ENCODE results near the gene SBK1. TPM values are rescaled to one million over a fixed set of nuclear protein-coding genes. Genes with fewer than 3 reads are reported as not detected.

The SBK1 gene
- polyA plus RNA-seq, 2 of the 4 experiments (the other 2 are of a cell fraction) = 0.13 to 0.43 TPM

DNA sequence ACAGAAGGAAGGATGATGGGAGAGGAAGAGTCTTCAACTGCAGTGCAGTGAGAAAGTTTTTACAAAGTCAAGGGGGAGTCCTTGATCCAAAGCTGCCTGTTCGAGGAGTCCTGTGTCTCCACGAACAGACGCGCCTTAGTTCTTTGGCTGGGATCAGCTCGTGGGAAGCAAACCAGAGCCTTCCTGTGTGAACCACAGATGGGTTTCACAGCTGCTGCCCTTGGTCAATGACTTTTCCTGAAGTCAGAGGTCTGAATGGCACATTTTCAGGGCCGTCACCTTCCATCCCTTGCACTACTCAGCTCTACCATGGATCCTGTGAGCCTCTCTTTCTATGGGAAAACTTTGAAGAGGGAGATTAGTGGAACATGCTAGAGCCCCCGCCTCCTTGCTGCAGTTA, 4.2 kb upstream of the SBK1 start:
- WGBS (ENCODE audit: missing lambda C conversion rate) = 79% methylated on average over 7 of the region's 7 CpGs
- Histone ChIP-seq H3K4me3 (no peak overlapping the region), H3K4me1 (peaks cover 9% of the 10 kb centered on the region), H3K9me3 (no peaks in the 10 kb centered on the region), H3K27ac (no peak overlapping the region), H3K4me2 (no peak overlapping the region)
- FAIRE-seq (no peak), DNase-seq (ENCODE audit: low read depth in 1 of 2, low spot score in 1 of 2) (no peak), ATAC-seq (no peak)
- TF ChIP-seq HOXB13 (CRISPR knock-in tag; IDR thresholded peaks at IDR 0.05; ENCODE audit: low read depth) = no peak
- TF ChIP-seq SMC3 (IDR thresholded peaks at IDR 0.05) = no peak
- TF ChIP-seq, protein P1, sequence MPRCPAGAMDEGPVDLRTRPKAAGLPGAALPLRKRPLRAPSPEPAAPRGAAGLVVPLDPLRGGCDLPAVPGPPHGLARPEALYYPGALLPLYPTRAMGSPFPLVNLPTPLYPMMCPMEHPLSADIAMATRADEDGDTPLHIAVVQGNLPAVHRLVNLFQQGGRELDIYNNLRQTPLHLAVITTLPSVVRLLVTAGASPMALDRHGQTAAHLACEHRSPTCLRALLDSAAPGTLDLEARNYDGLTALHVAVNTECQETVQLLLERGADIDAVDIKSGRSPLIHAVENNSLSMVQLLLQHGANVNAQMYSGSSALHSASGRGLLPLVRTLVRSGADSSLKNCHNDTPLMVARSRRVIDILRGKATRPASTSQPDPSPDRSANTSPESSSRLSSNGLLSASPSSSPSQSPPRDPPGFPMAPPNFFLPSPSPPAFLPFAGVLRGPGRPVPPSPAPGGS (IDR thresholded peaks at IDR 0.05) = no peak
- no peak for TF ChIP-seq JUNB (IDR thresholded peaks at IDR 0.05)
- no peak for TF ChIP-seq RNF2 (IDR thresholded peaks at IDR 0.05; ENCODE audit: borderline replicate concordance, low read depth)
- TF ChIP-seq EHF (CRISPR knock-in tag; IDR thresholded peaks at IDR 0.05) = no peak
- no peak for TF ChIP-seq CBX8 (IDR thresholded peaks at IDR 0.05)
- TF ChIP-seq, protein P2, sequence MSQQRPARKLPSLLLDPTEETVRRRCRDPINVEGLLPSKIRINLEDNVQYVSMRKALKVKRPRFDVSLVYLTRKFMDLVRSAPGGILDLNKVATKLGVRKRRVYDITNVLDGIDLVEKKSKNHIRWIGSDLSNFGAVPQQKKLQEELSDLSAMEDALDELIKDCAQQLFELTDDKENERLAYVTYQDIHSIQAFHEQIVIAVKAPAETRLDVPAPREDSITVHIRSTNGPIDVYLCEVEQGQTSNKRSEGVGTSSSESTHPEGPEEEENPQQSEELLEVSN (IDR thresholded peaks at IDR 0.05; ENCODE audit: borderline replicate concordance, low read depth) = no peak
- no peak for TF ChIP-seq CBX2 (IDR thresholded peaks at IDR 0.05; ENCODE audit: borderline replicate concordance, low read depth)
- TF ChIP-seq, protein P3, sequence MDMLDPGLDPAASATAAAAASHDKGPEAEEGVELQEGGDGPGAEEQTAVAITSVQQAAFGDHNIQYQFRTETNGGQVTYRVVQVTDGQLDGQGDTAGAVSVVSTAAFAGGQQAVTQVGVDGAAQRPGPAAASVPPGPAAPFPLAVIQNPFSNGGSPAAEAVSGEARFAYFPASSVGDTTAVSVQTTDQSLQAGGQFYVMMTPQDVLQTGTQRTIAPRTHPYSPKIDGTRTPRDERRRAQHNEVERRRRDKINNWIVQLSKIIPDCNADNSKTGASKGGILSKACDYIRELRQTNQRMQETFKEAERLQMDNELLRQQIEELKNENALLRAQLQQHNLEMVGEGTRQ (IDR thresholded peaks at IDR 0.05) = no peak
- no peak for TF ChIP-seq KDM1A (IDR thresholded peaks at IDR 0.05; ENCODE audit: low read depth)
- TF ChIP-seq, protein P4, sequence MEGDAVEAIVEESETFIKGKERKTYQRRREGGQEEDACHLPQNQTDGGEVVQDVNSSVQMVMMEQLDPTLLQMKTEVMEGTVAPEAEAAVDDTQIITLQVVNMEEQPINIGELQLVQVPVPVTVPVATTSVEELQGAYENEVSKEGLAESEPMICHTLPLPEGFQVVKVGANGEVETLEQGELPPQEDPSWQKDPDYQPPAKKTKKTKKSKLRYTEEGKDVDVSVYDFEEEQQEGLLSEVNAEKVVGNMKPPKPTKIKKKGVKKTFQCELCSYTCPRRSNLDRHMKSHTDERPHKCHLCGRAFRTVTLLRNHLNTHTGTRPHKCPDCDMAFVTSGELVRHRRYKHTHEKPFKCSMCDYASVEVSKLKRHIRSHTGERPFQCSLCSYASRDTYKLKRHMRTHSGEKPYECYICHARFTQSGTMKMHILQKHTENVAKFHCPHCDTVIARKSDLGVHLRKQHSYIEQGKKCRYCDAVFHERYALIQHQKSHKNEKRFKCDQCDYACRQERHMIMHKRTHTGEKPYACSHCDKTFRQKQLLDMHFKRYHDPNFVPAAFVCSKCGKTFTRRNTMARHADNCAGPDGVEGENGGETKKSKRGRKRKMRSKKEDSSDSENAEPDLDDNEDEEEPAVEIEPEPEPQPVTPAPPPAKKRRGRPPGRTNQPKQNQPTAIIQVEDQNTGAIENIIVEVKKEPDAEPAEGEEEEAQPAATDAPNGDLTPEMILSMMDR (IDR thresholded peaks at IDR 0.05) = no peak
- no peak for TF ChIP-seq NFE2L2 (conservative IDR thresholded peaks at IDR 0.05; ENCODE audit: low read length)
- no peak for TF ChIP-seq HOXA7 (CRISPR knock-in tag; IDR thresholded peaks at IDR 0.05)
- TF ChIP-seq ZC3H11A (IDR thresholded peaks at IDR 0.05) = no peak
- POLR2A ChIA-PET = no interaction called here
- CTCF ChIA-PET = interaction anchor here (2.4 to 42.1 kb wide), 2 partner anchors 10 to 18 kb away, joined by 21 to 864 read pairs; partner anchors contain the start of gene SBK1

GRCh38 chr16:28289048-28289447, 3.3 kb upstream of the SBK1 start:
- POLR2A ChIA-PET = no interaction called here
- Histone ChIP-seq H3K9me3 (no peaks in the 10 kb centered on the region), H3K4me1 (peaks cover 13% of the 10 kb centered on the region), H3K4me3 (no peak overlapping the region), H3K27ac (no peak overlapping the region), H3K4me2 (no peak overlapping the region)
- no peak for ATAC-seq
- no peak for FAIRE-seq
- 61% methylated on average over 3 of the region's 3 CpGs for WGBS (ENCODE audit: missing lambda C conversion rate)
- TF ChIP-seq CBX2 (IDR thresholded peaks at IDR 0.05; ENCODE audit: borderline replicate concordance, low read depth) = no peak
- TF ChIP-seq POLR2AphosphoS2 (conservative IDR thresholded peaks at IDR 0.05; ENCODE audit: low read length) = no peak
- TF ChIP-seq MYC (IDR thresholded peaks at IDR 0.05; ENCODE audit: borderline replicate concordance, low read length) = no peak
- no peak for TF ChIP-seq RNF2 (IDR thresholded peaks at IDR 0.05; ENCODE audit: borderline replicate concordance, low read depth)
- no peak for TF ChIP-seq SMC3 (IDR thresholded peaks at IDR 0.05)
- no peak for TF ChIP-seq SREBF2 (IDR thresholded peaks at IDR 0.05)
- TF ChIP-seq REST (IDR thresholded peaks at IDR 0.05) = no peak
- no peak for TF ChIP-seq PHF8 (IDR thresholded peaks at IDR 0.05; ENCODE audit: borderline replicate concordance, low read depth)
- TF ChIP-seq RCOR1 (IDR thresholded peaks at IDR 0.05; ENCODE audit: low read depth, low read length) = no peak
- no peak for TF ChIP-seq BHLHE40 (IDR thresholded peaks at IDR 0.05; ENCODE audit: low read depth, low read length)
- no peak for TF ChIP-seq KDM5A (IDR thresholded peaks at IDR 0.05)
- TF ChIP-seq EP300 (IDR thresholded peaks at IDR 0.05) = no peak
- CTCF ChIA-PET = interaction anchor here (2.4 to 42.1 kb wide), 2 partner anchors 11 to 17 kb away, joined by 21 to 864 read pairs; partner anchors contain the start of gene SBK1
- no peak for DNase-seq (ENCODE audit: low read depth in 1 of 2, low spot score in 1 of 2)
